H1 (cell line): ENCODE measurements around the gene NYAP2. TPM values are rescaled to one million over a fixed set of nuclear protein-coding genes. Genes with fewer than 3 reads are reported as not detected.

Experiments
- TCF12 ChIP-seq: IDR thresholded peaks from 2 replicates; pipeline ENCODE4 v1.6.1; 2011; ENCODE audit warnings: low read depth, mild to moderate bottlenecking, low read length
- polyA plus RNA-seq, 7 experiments: library from polyadenylated mRNA; depleted of rRNA in 3 of 7; stranded (reverse) in 5 of 7; unstranded in 2 of 7; fragments of >200 nt in 5 of 7; fragments of 200-250 nt in 2 of 7; gene quantifications; 1 replicate in 5 of 7; 2 replicates in 1 of 7; 4 replicates in 1 of 7; pipeline versions ENCODE4 v1.2.1 to v1.2.3, GENCODE V29; 2011 to 2013; ENCODE audit warnings: missing spikeins in 2 of 7, mixed read lengths in 2 of 7
- total RNA-seq: library from RNA; stranded (reverse); fragmentation: NEBNext Ultra II Directional; extraction: Animal tissue kit (Norgen Biotek cat#: 25700); gene quantifications from 2 replicates; pipeline ENCODE4 v1.2.1, GENCODE V29; 2021
- TF ChIP-seq, protein P1 (sequence below): fragments of 300-600 bp; sonication (generic); IDR thresholded peaks from 2 replicates; pipeline ENCODE4 v1.7.1; 2012; ENCODE audit warnings: low read length, moderate library complexity, mild to moderate bottlenecking, inconsistent platforms; ENCODE audit not compliant: insufficient replicate concordance
- TF ChIP-seq, protein P2 (sequence below), 3 experiments: IDR thresholded peaks; 1 replicate in 2 of 3; 2 replicates in 1 of 3; pipeline versions ENCODE4 v1.5.1 to v1.6.1; 2011; ENCODE audit warnings: low read length in 3 of 3, mild to moderate bottlenecking in 3 of 3, inconsistent platforms in 2 of 3, low read depth in 1 of 3, moderate library complexity in 1 of 3; ENCODE audit not compliant: insufficient read depth in 1 of 3; ENCODE audit errors: control extremely low read depth in 1 of 3

Gene NYAP2
- total and polyA plus RNA-seq, 2 of the 8 experiments (the other 6 are each of a cell fraction or from before 2014, with no cell fraction given), result not detected

DNA sequence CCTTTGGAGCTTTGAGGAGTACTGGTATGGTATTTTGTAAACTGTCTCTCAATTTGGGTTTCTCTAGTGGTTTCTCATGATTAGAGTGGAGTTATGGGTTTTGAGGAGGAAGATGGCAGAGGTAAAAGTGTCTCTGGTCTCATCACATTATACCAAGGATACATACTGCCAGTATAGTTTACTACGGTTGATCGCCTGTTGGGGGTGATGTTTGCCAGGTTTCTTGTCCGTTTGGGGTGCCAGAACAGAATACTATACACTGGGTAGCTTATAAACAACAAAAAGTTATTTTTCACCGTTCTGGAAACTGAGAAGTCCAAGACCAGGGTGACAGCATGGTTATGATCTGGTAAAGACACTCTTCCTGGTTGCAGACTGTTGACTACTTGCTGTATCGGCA, 293.7 kb downstream of the NYAP2 start (continued):
- TF ChIP-seq, protein P1, sequence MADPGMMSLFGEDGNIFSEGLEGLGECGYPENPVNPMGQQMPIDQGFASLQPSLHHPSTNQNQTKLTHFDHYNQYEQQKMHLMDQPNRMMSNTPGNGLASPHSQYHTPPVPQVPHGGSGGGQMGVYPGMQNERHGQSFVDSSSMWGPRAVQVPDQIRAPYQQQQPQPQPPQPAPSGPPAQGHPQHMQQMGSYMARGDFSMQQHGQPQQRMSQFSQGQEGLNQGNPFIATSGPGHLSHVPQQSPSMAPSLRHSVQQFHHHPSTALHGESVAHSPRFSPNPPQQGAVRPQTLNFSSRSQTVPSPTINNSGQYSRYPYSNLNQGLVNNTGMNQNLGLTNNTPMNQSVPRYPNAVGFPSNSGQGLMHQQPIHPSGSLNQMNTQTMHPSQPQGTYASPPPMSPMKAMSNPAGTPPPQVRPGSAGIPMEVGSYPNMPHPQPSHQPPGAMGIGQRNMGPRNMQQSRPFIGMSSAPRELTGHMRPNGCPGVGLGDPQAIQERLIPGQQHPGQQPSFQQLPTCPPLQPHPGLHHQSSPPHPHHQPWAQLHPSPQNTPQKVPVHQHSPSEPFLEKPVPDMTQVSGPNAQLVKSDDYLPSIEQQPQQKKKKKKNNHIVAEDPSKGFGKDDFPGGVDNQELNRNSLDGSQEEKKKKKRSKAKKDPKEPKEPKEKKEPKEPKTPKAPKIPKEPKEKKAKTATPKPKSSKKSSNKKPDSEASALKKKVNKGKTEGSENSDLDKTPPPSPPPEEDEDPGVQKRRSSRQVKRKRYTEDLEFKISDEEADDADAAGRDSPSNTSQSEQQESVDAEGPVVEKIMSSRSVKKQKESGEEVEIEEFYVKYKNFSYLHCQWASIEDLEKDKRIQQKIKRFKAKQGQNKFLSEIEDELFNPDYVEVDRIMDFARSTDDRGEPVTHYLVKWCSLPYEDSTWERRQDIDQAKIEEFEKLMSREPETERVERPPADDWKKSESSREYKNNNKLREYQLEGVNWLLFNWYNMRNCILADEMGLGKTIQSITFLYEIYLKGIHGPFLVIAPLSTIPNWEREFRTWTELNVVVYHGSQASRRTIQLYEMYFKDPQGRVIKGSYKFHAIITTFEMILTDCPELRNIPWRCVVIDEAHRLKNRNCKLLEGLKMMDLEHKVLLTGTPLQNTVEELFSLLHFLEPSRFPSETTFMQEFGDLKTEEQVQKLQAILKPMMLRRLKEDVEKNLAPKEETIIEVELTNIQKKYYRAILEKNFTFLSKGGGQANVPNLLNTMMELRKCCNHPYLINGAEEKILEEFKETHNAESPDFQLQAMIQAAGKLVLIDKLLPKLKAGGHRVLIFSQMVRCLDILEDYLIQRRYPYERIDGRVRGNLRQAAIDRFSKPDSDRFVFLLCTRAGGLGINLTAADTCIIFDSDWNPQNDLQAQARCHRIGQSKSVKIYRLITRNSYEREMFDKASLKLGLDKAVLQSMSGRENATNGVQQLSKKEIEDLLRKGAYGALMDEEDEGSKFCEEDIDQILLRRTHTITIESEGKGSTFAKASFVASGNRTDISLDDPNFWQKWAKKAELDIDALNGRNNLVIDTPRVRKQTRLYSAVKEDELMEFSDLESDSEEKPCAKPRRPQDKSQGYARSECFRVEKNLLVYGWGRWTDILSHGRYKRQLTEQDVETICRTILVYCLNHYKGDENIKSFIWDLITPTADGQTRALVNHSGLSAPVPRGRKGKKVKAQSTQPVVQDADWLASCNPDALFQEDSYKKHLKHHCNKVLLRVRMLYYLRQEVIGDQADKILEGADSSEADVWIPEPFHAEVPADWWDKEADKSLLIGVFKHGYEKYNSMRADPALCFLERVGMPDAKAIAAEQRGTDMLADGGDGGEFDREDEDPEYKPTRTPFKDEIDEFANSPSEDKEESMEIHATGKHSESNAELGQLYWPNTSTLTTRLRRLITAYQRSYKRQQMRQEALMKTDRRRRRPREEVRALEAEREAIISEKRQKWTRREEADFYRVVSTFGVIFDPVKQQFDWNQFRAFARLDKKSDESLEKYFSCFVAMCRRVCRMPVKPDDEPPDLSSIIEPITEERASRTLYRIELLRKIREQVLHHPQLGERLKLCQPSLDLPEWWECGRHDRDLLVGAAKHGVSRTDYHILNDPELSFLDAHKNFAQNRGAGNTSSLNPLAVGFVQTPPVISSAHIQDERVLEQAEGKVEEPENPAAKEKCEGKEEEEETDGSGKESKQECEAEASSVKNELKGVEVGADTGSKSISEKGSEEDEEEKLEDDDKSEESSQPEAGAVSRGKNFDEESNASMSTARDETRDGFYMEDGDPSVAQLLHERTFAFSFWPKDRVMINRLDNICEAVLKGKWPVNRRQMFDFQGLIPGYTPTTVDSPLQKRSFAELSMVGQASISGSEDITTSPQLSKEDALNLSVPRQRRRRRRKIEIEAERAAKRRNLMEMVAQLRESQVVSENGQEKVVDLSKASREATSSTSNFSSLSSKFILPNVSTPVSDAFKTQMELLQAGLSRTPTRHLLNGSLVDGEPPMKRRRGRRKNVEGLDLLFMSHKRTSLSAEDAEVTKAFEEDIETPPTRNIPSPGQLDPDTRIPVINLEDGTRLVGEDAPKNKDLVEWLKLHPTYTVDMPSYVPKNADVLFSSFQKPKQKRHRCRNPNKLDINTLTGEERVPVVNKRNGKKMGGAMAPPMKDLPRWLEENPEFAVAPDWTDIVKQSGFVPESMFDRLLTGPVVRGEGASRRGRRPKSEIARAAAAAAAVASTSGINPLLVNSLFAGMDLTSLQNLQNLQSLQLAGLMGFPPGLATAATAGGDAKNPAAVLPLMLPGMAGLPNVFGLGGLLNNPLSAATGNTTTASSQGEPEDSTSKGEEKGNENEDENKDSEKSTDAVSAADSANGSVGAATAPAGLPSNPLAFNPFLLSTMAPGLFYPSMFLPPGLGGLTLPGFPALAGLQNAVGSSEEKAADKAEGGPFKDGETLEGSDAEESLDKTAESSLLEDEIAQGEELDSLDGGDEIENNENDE, result no peak
- no peak for TF ChIP-seq TCF12
- TF ChIP-seq, protein P2, sequence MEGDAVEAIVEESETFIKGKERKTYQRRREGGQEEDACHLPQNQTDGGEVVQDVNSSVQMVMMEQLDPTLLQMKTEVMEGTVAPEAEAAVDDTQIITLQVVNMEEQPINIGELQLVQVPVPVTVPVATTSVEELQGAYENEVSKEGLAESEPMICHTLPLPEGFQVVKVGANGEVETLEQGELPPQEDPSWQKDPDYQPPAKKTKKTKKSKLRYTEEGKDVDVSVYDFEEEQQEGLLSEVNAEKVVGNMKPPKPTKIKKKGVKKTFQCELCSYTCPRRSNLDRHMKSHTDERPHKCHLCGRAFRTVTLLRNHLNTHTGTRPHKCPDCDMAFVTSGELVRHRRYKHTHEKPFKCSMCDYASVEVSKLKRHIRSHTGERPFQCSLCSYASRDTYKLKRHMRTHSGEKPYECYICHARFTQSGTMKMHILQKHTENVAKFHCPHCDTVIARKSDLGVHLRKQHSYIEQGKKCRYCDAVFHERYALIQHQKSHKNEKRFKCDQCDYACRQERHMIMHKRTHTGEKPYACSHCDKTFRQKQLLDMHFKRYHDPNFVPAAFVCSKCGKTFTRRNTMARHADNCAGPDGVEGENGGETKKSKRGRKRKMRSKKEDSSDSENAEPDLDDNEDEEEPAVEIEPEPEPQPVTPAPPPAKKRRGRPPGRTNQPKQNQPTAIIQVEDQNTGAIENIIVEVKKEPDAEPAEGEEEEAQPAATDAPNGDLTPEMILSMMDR (IDR thresholded peaks at IDR 0.05; ENCODE audit: control extremely low read depth in 1 of 3, insufficient read depth in 1 of 3, low read depth in 1 of 3, low read length in 3 of 3), result peak in 2 of 3 experiments; percentile 26 to 29; a peak in 1 of 4 replicates
